GM23248 (cell line): ENCODE results near the gene GLUL. TPM values are rescaled to one million over a fixed set of nuclear protein-coding genes. Genes with fewer than 3 reads are reported as not detected.

Experiments used
- DNase-seq: peaks from one replicate; pipeline ENCODE4 v3.0.0-alpha.2; 2015
- H2AFZ ChIP-seq: fragments of 200-600 bp; sonication (generic); 2 replicates; pipeline ENCODE4 v1.6.1; 2016; ENCODE audit warnings: antibody characterized with exemption
- H3F3A ChIP-seq: fragments of 200-600 bp; sonication (generic); 2 replicates; pipeline ENCODE4 v1.6.1; 2016; ENCODE audit warnings: mild to moderate bottlenecking, antibody characterized with exemption, mixed run types; ENCODE audit not compliant: insufficient read depth
- H3K27ac ChIP-seq: fragments of 200-600 bp; sonication (generic); 2 replicates; pipeline ENCODE4 v1.5.1; 2016; ENCODE audit warnings: mild to moderate bottlenecking
- H3K27me3 ChIP-seq: fragments of 200-600 bp; sonication (generic); replicated peaks from 2 replicates; pipeline ENCODE4 v1.6.1; 2016; ENCODE audit warnings: mild to moderate bottlenecking; ENCODE audit not compliant: insufficient read depth
- H3K36me3 ChIP-seq: fragments of 200-600 bp; sonication (generic); 2 replicates; pipeline ENCODE4 v1.6.1; 2016; ENCODE audit warnings: low read depth, mild to moderate bottlenecking
- H3K4me1 ChIP-seq: fragments of 200-600 bp; sonication (generic); 2 replicates; pipeline ENCODE4 v1.6.1; 2016; ENCODE audit warnings: mild to moderate bottlenecking; ENCODE audit not compliant: insufficient read depth
- H3K4me2 ChIP-seq: fragments of 200-600 bp; sonication (generic); one replicate; pipeline ENCODE4 v1.6.1; 2016; ENCODE audit warnings: mild to moderate bottlenecking; ENCODE audit not compliant: unreplicated experiment
- H3K4me3 ChIP-seq: fragments of 200-600 bp; sonication (generic); 2 replicates; pipeline ENCODE4 v1.5.1; 2016; ENCODE audit warnings: mild to moderate bottlenecking
- H3K79me2 ChIP-seq: fragments of 200-600 bp; sonication (generic); 2 replicates; pipeline ENCODE4 v1.6.1; 2016; ENCODE audit warnings: mild to moderate bottlenecking; ENCODE audit not compliant: insufficient read depth
- H3K9ac ChIP-seq: fragments of 200-600 bp; sonication (generic); 2 replicates; pipeline ENCODE4 v1.6.1; 2016; ENCODE audit warnings: mild to moderate bottlenecking
- H3K9me2 ChIP-seq: fragments of 200-600 bp; sonication (generic); 2 replicates; pipeline ENCODE4 v1.6.1; 2016; ENCODE audit warnings: mixed run types, mild to moderate bottlenecking, moderate library complexity; ENCODE audit not compliant: insufficient read depth
- H3K9me3 ChIP-seq: fragments of 200-600 bp; sonication (generic); one replicate; pipeline ENCODE4 v1.6.1; 2017; ENCODE audit warnings: low read depth
- H4K20me1 ChIP-seq: fragments of 200-600 bp; sonication (generic); 2 replicates; pipeline ENCODE4 v1.6.0; 2016; ENCODE audit not compliant: insufficient read depth
- EZH2 ChIP-seq: fragments of 200-600 bp; sonication (generic); IDR thresholded peaks from 2 replicates; pipeline ENCODE4 v1.6.1; 2018; ENCODE audit warnings: antibody characterized with exemption, mild to moderate bottlenecking; ENCODE audit not compliant: insufficient read depth, poor library complexity, severe bottlenecking
- EZH2phosphoT487 ChIP-seq: fragments of 200-600 bp; sonication (generic); IDR thresholded peaks from 2 replicates; pipeline ENCODE4 v1.6.1; 2018; ENCODE audit warnings: antibody characterized with exemption, moderate library complexity, mild to moderate bottlenecking, low read depth; ENCODE audit not compliant: insufficient read depth
- WGBS, 2 experiments: methylation state at CpG; one replicate each; pipeline ENCODE4 v1.1.6; 2015 to 2017; ENCODE audit warnings: low lambda C conversion rate in 2 of 2, low coverage in 1 of 2; ENCODE audit errors: missing lambda C conversion rate in 2 of 2; 5-methylcytosine and 5-hydroxymethylcytosine counted together
- in situ Hi-C: fragments of 300-500 bp; cut with MboI; formaldehyde crosslinking; loops from 2 replicates; pipeline ENCODE4 v1.15.0; 2020
- polyA plus RNA-seq: library from polyadenylated mRNA; unstranded; fragments of >200 nt; fragmentation: Nextera tagmentation; extraction: Ambion mirVana; gene quantifications from 2 replicates; pipeline ENCODE4 v1.2.1, GENCODE V29; 2016
- total RNA-seq: library from RNA; depleted of rRNA; stranded (reverse); fragments of >200 nt; shearing (Covaris generic); gene quantifications from 2 replicates; pipeline ENCODE4 v1.2.3, GENCODE V29; 2014

GLUL gene
- total and polyA plus RNA-seq, 2 experiments from 2014 or later: 119 to 160 TPM

DNA sequence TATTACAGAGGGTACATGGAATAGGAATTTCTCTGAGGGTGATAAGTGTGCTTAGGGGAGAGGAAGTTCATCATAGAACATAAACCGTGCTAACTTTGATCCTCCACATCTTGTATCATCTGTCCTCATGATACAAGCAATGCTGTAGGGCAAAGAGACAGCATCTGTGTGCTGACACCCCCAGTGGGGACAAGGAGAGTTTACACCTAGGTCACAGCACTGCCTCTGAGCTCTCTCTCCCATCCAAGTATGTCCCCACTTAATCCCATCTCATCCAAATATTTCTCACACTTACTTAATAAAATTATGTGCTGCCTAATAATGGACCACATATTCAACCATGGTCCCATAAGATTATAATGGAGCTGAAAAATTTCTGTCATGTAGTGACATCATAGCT, 13.2 kb upstream of the GLUL start:
- Histone ChIP-seq H3F3A (no peaks in the 10 kb centered on the region), H3K4me2 (no peak overlapping the region), H3K9ac (no peak overlapping the region), H3K36me3 (no peaks in the 10 kb centered on the region), H3K9me2 (no peaks in the 10 kb centered on the region), H4K20me1 (no peaks in the 10 kb centered on the region), H3K27me3 (no peaks in the 10 kb centered on the region), H2AFZ (no peak overlapping the region), H3K79me2 (no peaks in the 10 kb centered on the region), H3K27ac (no peak overlapping the region), H3K4me3 (no peak overlapping the region), H3K4me1 (no peaks in the 10 kb centered on the region), H3K9me3 (no peaks in the 10 kb centered on the region)
- 82 to 89% methylated on average over 1 of the region's 1 CpG for WGBS, 2 experiments
- no peak for TF ChIP-seq EZH2phosphoT487
- TF ChIP-seq EZH2: no peak
- DNase-seq: no peak
- in situ Hi-C loops: loop anchor here (25.0 kb wide), 1 partner anchor 917 kb away; the partner anchor contains the start of gene CACNA1E

DNA sequence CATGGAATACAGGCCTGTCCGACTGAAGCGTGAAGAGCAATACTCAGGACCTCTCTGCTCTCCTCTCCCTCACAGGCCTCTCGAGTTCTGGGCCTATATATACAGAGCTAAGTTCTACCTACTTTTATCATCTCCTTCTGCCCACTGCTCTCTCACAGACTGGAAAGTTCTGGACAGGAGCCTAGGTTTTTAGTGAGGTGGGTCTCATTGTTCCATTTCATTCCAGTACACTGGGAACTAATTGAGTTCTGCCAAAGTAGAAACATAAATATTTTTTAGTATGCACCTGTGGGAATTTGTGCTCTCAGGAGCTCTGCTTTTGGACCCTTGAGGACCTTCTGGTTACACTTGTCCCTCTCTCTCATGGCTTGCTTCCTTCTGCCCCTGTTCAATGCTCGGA, 9.0 kb upstream of the GLUL start, which contains the start of gene TEDDM1:
Gene TEDDM1, minus strand, starts transcription at position 101 of the 400 bp plus-strand sequence. CDS start 182 bp downstream, outside the sequence.
- no peak within 1 kb of the TSS for H3K27ac ChIP-seq
- H3K4me3 ChIP-seq: no peak within 1 kb of the TSS
- H2AFZ ChIP-seq: no peak within 1 kb of the TSS
- no peaks in the 10 kb centered on the region for H3K9me3 ChIP-seq
- WGBS, 2 experiments: 92 to 94% methylated on average over 4 of the region's 4 CpGs
- H3K4me2 ChIP-seq: no peak within 1 kb of the TSS
- H3K9ac ChIP-seq: no peak within 1 kb of the TSS
- TF ChIP-seq EZH2 (no peak), EZH2phosphoT487 (no peak)
- peaks cover 13% of the 10 kb centered on the region for H3K4me1 ChIP-seq
- H3K9me2 ChIP-seq: no peaks in the 10 kb centered on the region
- H3K79me2 ChIP-seq: no peaks in the 10 kb centered on the region
- peaks cover 4% of the 10 kb centered on the region; the same call in 1 of the 2 replicates for H3F3A ChIP-seq
- no peaks in the 10 kb centered on the region for H3K36me3 ChIP-seq
- no peak for DNase-seq
- H4K20me1 ChIP-seq: no peaks in the 10 kb centered on the region
- in situ Hi-C loops: loop anchor here (25.0 kb wide), 1 partner anchor 913 kb away; the partner anchor contains the start of gene CACNA1E
- no peaks in the 10 kb centered on the region for H3K27me3 ChIP-seq

DNA sequence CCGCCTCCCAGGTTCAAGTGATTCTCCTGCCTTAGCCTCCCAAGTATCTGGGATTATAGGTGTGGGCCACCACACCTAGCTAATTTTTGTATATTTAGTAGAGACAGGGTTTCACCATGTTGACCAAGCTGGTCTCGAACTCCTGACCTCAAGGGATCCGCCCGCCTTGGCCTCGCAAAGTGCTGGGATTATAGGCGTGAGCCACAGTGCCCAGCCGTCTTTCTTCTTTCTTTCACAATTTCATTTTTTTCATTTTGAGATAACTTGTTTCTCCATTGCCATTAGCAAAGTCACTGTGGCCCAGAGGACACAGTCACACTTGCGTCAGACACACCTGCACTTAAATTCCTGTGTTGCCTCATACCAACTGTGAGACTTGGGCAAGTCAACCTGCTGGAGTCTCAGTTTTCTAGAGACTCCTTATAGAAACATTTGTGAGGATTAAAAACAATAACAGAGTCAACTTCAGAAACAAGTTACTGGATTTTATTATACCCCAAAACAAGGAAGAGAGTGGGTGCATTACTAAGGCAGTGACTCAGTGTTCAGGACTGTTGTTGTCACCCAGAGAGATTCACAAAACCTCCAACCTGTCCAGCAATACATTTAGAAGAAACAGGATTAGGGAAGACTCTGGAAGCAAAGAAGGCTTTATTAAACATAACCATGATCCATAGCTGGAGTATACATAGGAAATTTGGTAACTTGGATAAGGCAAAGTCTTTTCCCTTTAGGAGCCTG, 6.2 kb upstream of the GLUL start:
- H3K27me3 ChIP-seq: no peaks in the 10 kb centered on the region
- no peaks in the 10 kb centered on the region for H3K9me3 ChIP-seq
- H3K9ac ChIP-seq: no peak overlapping the region
- peaks cover 13% of the 10 kb centered on the region for H3K4me1 ChIP-seq
- H2AFZ ChIP-seq: no peak overlapping the region
- H3F3A ChIP-seq: peaks cover 7% of the 10 kb centered on the region; the same call in 1 of the 2 replicates
- H3K9me2 ChIP-seq: no peaks in the 10 kb centered on the region
- 78 to 85% methylated on average over 5 to 8 of the region's 8 CpGs for WGBS, 2 experiments
- no peaks in the 10 kb centered on the region for H3K79me2 ChIP-seq
- H3K36me3 ChIP-seq: no peaks in the 10 kb centered on the region
- H3K4me2 ChIP-seq: peak overlapping the region; percentile 32
- no peak overlapping the region for H3K4me3 ChIP-seq
- no peak overlapping the region for H3K27ac ChIP-seq
- peak; percentile 62 for DNase-seq
- no peak for TF ChIP-seq EZH2phosphoT487
- TF ChIP-seq EZH2: no peak
- no peaks in the 10 kb centered on the region for H4K20me1 ChIP-seq
- in situ Hi-C loops: loop anchor here (5.0 kb wide), 2 partner anchors 256 to 311 kb away; no protein-coding TSS in a partner anchor

DNA sequence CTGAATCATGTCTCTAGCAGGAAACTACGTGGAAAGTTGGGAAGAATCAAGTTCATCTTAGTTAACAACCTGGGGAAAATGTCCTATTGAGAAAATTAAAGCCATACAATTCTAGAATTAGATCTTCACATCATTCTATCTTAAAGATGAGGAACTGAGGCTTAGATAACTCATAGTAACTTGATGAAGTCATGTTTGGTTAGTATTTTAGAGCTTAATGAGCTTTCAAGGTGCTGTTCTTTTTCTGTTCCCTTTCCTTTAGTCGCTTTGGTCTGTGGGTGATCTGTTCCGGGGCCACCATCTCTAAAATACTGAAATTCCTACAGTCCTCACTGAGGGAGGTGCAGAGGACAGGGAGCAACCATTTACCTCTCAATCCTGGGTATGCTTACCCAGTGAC, 4.3 kb upstream of the GLUL start:
- peaks cover 3% of the 10 kb centered on the region for H3K79me2 ChIP-seq
- peaks cover 13% of the 10 kb centered on the region for H3K4me1 ChIP-seq
- H3K27me3 ChIP-seq: no peaks in the 10 kb centered on the region
- H2AFZ ChIP-seq: peak overlapping the region; percentile 67
- H3K9ac ChIP-seq: no peak overlapping the region
- 82 to 83% methylated on average over 3 of the region's 3 CpGs for whole genome bisulfite sequencing, 2 experiments
- no peaks in the 10 kb centered on the region for H3K9me2 ChIP-seq
- H3K27ac ChIP-seq: no peak overlapping the region
- no peaks in the 10 kb centered on the region for H4K20me1 ChIP-seq
- in situ Hi-C loops: loop anchor here (5.0 kb wide), 2 partner anchors 254 to 309 kb away; no protein-coding TSS in a partner anchor
- TF ChIP-seq EZH2phosphoT487 (no peak), EZH2 (no peak)
- no peaks in the 10 kb centered on the region for H3K9me3 ChIP-seq
- peaks cover 12% of the 10 kb centered on the region; the same call in 1 of the 2 replicates for H3F3A ChIP-seq
- no peak overlapping the region for H3K4me3 ChIP-seq
- H3K4me2 ChIP-seq: no peak overlapping the region
- DNase-seq: no peak
- no peaks in the 10 kb centered on the region for H3K36me3 ChIP-seq
